ENCODE results near the gene ACAN. TPM values are rescaled to one million over a fixed set of nuclear protein-coding genes. Genes with fewer than 3 reads are reported as not detected.

ACAN gene
- total RNA-seq, 1 experiment from 2014 or later, result 0.03 TPM

DNA sequence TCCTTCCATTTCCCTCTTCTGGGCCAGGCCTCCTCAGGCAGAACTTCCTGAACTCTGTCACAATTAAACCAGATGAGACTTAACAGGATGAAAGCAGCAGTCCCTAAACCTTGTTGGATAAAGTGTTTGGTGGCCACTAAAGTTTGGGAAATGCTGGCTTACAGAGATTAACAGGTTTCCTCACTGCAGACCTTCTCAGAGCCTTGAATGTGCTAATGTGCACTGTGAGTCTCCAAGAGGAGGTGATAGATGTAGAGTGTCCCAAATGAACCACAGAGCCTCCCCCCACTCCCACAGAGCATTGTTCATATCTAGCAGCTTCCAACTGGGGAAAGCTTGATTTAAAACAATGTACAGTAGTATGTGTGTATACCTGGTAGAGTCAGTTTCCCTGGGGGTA is 49.2 kb downstream of the ACAN start:
- POLR2A ChIA-PET, result no interaction called here
- no peak overlapping the region for H3K4me3 ChIP-seq (ENCODE audit: low read depth in 2 of 2, low read length in 2 of 2)
- H3K9me3 ChIP-seq (ENCODE audit: control insufficient read depth, insufficient read depth, low read depth, low read length), result no peaks in the 10 kb centered on the region
- H3K4me1 ChIP-seq (ENCODE audit: control insufficient read depth, insufficient read depth, low read length), result no peaks in the 10 kb centered on the region
- no TSS peak for BruUV-seq (replicated peaks)
- H3K36me3 ChIP-seq (ENCODE audit: control insufficient read depth, insufficient read depth, low read length), result no peaks in the 10 kb centered on the region
- CTCF ChIA-PET, result no interaction called here
- ATAC-seq (no peak), DNase-seq (ENCODE audit: low read depth, low spot score) (no peak)
- no peak overlapping the region for H3K27ac ChIP-seq (ENCODE audit: low read length)
- in situ Hi-C loops (cut with HindIII; ENCODE audit: low pct_unique_long_range_greater_than_20kb, low sequenced_read_pairs) (no loop called here), intact Hi-C loops (cut with micrococcal nuclease; ENCODE audit: unreplicated experiment) (no loop called here)
- TF ChIP-seq POLR2AphosphoS5 (IDR thresholded peaks at IDR 0.05; ENCODE audit: low read depth, low read length) (no peak), TCF7L2 (IDR thresholded peaks at IDR 0.05; ENCODE audit: low read depth, low read length) (no peak), SIN3A (IDR thresholded peaks at IDR 0.05; ENCODE audit: borderline replicate concordance, insufficient read depth, low read depth, low read length) (no peak), REST (IDR thresholded peaks at IDR 0.05; ENCODE audit: insufficient read depth in 1 of 2, low read depth in 2 of 2, low read length in 1 of 2) (no peak)
- TF ChIP-seq, protein P1, sequence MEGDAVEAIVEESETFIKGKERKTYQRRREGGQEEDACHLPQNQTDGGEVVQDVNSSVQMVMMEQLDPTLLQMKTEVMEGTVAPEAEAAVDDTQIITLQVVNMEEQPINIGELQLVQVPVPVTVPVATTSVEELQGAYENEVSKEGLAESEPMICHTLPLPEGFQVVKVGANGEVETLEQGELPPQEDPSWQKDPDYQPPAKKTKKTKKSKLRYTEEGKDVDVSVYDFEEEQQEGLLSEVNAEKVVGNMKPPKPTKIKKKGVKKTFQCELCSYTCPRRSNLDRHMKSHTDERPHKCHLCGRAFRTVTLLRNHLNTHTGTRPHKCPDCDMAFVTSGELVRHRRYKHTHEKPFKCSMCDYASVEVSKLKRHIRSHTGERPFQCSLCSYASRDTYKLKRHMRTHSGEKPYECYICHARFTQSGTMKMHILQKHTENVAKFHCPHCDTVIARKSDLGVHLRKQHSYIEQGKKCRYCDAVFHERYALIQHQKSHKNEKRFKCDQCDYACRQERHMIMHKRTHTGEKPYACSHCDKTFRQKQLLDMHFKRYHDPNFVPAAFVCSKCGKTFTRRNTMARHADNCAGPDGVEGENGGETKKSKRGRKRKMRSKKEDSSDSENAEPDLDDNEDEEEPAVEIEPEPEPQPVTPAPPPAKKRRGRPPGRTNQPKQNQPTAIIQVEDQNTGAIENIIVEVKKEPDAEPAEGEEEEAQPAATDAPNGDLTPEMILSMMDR (IDR thresholded peaks at IDR 0.05), result no peak
- H3K27me3 ChIP-seq (ENCODE audit: control insufficient read depth, insufficient read depth, low read length), result peaks cover 8% of the 10 kb centered on the region

DNA sequence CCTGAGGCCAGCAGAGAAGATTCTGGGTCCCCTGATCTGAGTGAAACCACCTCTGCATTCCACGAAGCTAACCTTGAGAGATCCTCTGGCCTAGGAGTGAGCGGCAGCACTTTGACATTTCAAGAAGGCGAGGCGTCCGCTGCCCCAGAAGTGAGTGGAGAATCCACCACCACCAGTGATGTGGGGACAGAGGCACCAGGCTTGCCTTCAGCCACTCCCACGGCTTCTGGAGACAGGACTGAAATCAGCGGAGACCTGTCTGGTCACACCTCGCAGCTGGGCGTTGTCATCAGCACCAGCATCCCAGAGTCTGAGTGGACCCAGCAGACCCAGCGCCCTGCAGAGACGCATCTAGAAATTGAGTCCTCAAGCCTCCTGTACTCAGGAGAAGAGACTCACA is 55.7 kb downstream of the ACAN start:
- BruUV-seq (replicated peaks), result no TSS peak
- Histone ChIP-seq H3K4me3 (ENCODE audit: low read depth in 2 of 2, low read length in 2 of 2) (no peak overlapping the region), H3K4me1 (ENCODE audit: control insufficient read depth, insufficient read depth, low read length) (no peaks in the 10 kb centered on the region), H3K27me3 (ENCODE audit: control insufficient read depth, insufficient read depth, low read length) (peaks cover 6% of the 10 kb centered on the region), H3K9me3 (ENCODE audit: control insufficient read depth, insufficient read depth, low read depth, low read length) (no peaks in the 10 kb centered on the region), H3K27ac (ENCODE audit: low read length) (no peak overlapping the region), H3K36me3 (ENCODE audit: control insufficient read depth, insufficient read depth, low read length) (no peaks in the 10 kb centered on the region)
- TF ChIP-seq SIN3A (IDR thresholded peaks at IDR 0.05; ENCODE audit: borderline replicate concordance, insufficient read depth, low read depth, low read length), result no peak
- TF ChIP-seq, protein P1 (IDR thresholded peaks at IDR 0.05), result no peak
- no peak for TF ChIP-seq TCF7L2 (IDR thresholded peaks at IDR 0.05; ENCODE audit: low read depth, low read length)
- no peak for DNase-seq (ENCODE audit: low read depth, low spot score)
- ChIA-PET CTCF (no interaction called here), POLR2A (no interaction called here)
- in situ Hi-C loops (cut with HindIII; ENCODE audit: low pct_unique_long_range_greater_than_20kb, low sequenced_read_pairs), result no loop called here
- no peak for ATAC-seq
- intact Hi-C loops (cut with micrococcal nuclease; ENCODE audit: unreplicated experiment), result no loop called here

Data from Panc1 (cell line).